ENCODE results near the gene FANCE.

FANCE gene

DNA sequence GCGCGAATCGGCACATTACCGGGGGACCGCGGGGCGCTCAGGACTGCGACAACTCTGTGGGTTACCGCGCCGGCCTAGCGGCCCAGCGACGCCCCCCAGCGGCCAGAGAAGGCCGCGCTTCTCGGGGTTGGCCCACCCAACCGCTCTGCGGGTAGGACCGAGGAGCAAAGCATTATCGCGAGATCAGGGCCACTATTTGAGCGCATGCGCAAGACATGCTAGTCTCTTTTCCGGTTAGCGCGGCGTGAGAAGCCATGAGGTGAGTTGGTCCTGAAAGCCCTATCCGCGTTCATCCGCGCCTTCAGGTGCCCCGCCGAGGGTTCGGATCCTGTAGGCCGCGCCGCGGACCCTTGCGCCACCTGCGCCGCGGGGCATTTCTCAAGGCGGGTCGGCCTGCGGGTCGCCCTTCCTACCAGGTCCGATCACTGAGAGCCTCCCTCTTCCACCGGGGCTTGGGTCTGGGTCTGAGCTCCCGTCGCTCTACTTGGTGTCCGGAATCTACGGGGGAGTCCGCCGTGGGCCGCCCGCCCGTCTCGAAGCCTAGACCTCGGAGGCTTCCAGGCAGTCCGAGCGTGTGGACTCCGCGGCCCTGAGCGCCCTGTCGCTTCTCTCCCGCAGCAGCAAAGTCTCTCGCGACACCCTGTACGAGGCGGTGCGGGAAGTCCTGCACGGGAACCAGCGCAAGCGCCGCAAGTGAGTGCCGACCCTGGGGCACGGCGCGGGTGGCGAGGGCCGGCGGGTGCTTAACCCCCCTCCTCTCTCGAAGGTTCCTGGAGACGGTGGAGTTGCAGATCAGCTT is 16.2 kb downstream of the FANCE start, which contains the start of gene RPL10A:
Gene RPL10A (plus strand): TSS at position 221 of the 799 bp plus-strand sequence. CDS start 34 bp downstream, at position 255.
- DNase-seq (ENCODE audit: low read depth in 3 of 3, low spot score in 1 of 3) = peak; percentile 89 to 94 (median 93)

DNA sequence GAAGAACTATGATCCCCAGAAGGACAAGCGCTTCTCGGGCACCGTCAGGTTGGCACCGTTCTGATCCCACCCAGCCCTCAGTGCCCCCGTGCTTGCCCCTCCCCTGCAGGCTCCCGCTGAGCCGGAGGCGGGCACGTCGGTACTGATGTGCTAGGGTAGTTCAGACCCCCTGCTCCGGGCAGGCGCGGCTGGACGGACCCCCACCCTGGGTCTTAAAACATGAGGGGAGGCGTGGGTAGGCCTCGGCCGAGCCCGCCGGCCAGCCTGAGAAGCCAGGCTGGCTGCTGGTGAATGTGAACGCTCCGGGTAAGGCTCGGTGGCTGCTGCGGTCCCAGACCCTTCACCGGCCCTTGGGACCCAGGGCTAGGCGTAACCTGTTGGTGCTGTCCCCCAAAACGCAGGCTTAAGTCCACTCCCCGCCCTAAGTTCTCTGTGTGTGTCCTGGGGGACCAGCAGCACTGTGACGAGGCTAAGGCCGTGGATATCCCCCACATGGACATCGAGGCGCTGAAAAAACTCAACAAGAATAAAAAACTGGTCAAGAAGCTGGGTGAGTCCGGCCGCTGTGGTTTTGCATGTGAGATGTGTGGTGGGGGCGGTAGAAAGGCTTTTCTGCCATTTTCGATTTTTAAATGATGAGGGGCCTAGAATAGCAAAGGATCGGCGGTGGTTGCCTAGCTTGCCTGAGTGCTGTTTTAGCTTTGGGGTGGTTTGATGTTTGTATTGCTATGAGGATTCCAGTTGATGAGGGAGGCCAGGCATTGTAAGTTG is 17.0 kb downstream of the FANCE start:
- no peak for DNase-seq (ENCODE audit: low read depth in 3 of 3, low spot score in 1 of 3)

DNA sequence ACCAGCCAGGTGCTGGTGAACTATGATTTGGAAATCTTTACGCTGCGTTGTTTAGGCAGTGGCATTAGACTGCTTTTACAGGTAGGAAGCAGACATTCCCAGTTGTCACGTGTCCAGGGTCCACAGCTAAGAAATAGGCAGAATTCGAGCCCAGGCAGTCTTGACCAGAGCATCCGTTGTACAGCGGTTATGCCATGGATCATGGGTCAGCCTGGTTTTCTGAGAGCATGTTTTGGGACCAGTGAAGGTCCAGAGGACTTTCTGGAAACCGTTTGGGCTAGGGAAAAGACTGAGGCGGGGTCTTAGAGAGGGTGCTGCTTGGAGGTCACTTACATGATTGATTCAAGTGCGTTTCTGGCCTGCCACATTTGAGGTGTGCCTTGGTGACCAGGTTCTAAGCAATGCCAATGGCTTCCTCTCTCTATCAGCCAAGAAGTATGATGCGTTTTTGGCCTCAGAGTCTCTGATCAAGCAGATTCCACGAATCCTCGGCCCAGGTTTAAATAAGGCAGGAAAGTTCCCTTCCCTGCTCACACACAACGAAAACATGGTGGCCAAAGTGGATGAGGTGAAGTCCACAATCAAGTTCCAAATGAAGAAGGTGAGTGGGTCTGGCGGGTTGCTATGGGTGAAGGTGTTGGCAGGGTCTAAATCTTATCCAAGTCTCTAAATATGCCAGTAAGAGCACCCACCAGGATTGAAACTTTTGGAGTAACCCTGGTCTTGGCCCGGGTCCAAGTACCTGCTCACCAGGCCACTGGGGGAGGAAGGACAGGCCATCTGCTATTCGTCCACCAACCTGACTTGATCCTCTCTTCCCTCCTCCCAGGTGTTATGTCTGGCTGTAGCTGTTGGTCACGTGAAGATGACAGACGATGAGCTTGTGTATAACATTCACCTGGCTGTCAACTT is 17.9 kb downstream of the FANCE start:
- no peak for DNase-seq (ENCODE audit: low read depth in 3 of 3, low spot score in 1 of 3)

DNA sequence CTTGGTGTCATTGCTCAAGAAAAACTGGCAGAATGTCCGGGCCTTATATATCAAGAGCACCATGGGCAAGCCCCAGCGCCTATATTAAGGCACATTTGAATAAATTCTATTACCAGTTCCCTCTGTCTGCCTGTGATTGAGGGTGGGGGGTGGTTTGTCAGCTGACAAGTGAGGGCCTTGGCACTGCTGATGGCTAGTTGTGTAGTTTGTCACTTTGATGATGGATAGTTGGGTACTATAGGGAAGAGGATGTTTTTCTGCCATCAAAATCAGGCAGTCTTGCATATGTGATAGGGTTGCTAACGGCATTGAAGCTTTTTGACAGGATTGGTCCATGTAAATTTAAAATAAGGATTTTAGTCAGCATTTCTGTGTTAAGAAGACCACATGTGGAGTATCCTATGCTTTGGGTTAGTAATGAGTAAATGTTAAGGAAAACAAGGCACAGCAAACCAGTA is 18.6 kb downstream of the FANCE start:
- DNase-seq (ENCODE audit: low read depth in 3 of 3, low spot score in 1 of 3) = no peak

DNA sequence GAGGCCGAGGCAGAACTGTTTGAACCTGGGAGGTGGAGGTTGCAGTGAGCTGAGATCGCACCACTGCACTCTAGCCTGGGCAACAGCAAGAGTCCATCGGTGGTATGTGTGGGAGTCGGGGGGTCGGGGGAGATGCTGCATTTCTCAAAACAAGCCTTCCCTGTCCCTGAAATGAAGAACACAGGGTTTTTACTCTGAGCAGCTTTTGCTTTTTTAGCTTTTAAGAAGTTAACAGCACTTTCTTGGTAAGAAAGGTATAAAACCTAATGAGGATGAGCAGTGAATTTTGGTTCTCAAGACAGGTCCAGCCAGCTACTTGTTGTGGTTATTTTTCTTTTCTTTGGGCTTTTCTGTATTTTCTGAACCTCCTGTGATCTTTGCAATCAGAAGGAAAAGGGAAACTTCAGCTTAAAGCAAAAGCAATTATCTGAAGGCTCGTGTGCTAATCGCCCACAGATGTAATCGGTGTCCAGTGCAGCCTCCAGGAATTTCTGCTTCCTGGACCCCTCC is 19.8 kb downstream of the FANCE start:
- no peak for DNase-seq (ENCODE audit: low read depth in 3 of 3, low spot score in 1 of 3)

DNA sequence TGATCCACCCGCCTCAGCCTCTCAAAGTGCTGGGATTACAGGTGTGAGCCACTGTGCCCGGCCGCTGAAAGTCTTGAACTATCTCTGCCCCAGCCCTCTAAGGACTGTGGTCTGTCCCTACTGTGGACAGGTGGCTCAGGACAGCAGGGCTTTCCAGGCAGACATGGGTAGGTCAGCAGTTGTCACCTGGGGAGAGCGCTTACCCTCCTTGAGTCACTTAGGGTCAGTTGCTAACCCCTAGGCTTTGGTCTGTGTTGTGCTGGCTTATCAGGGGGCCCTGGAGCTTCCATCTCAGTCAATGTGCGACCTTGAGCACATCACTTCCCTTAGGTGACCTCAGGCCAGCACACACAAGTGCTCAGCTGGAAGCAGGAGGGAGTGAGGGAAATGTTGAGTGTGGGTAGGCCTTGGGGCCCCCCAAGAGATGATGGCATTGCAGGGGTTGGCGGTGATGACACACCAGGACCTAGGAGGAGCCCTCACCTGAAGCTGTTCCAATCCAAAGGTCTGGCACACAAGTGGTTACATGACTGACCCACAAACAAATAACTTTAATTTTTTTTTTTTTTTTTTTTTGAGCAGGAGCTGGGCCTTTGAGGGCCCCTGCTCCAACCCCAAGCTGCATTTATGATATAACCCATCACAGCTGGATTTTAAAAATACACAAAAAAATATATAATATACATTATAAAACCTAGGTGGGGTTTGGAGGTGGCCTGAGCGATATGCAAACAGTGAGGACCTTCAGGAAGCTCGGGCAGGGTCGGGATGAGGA is 21.1 kb downstream of the FANCE start:
- no peak for DNase-seq (ENCODE audit: low read depth in 3 of 3, low spot score in 1 of 3)

DNA sequence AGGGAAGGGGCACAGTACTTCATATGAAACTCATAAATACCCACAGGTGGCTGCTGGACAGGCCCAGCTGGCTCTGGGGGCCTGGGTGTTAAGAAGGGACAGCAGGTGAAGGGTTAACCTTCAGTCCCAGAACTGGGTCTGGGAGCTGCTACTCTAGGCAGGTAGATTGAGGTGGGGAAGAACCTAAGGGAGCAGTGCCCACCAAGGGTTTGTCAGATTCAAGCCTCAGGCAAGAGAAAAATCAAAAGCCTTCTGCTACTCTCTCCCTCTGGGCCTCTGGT is 21.7 kb downstream of the FANCE start:
- DNase-seq (ENCODE audit: low read depth in 3 of 3, low spot score in 1 of 3) = no peak

DNA sequence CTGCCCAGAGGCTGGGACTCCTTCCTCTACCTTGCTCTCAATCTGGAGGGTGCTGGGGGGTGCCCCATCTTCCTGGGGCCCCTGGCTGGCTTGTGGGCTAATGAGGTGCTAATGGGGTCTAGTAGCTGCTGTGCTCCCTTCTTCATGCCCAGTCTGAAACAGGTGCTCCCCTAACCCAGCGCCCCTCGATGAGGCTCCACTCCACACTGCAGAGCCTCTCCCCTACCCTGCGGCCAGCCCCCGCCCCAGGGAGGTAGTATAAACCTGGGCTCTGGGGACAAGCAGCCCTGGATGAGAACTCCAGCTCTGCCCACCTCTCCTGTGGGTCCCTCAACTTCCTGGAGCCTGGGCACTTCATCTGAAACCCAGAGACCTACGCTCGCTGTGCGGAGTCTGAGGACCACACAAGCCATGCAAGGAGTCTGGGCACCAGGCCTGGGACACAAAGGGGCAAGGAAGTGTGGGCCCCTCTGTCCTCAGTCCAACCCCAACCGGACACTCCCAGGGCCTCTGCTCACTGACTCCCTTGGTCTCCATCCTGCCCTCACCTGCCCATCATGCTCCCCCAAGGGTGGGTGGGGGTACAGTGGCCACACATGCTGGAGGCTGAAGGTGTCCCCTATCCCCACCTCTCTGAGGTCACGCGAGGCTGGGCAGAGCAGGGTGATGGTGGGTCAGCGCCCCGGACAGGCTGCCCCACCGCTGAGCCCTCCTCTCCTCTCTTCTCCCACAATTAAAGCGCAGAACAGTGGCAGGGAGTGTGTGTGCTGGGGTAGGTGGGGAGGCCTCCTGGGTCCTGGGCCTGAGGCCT is 22.2 kb downstream of the FANCE start:
- no peak for DNase-seq (ENCODE audit: low read depth in 3 of 3, low spot score in 1 of 3)

DNA sequence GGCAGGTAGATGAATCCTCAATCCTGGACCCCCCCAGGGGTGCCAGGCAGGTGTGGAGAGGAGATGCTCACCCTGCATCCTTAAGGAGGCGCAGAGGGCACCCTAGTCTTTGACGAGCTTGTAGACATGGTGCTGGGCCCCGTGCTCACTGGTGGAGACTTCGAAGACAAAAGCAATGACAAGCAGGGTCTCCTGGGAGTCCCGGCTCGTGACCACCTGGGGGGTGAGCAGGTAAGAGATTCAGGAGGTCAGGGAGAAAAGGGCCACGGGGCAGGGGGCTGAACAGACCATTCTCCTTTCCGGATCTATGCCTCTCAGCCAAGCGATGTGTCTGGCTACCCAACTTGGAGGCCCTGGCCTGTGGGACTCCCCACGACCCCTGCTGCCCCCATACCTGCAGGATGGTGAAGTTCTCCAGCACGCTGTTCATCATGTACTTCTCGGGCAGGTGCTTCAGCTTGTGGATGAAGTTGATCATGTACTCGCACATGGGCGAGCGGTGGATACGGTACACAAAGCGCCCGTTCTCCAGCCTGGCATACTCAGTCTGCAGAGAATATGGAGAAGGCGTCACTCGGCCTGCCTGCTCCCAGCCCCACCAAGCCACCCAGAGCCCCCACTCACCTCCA is 22.9 kb downstream of the FANCE start:
- DNase-seq (ENCODE audit: low read depth in 3 of 3, low spot score in 1 of 3) = no peak

DNA sequence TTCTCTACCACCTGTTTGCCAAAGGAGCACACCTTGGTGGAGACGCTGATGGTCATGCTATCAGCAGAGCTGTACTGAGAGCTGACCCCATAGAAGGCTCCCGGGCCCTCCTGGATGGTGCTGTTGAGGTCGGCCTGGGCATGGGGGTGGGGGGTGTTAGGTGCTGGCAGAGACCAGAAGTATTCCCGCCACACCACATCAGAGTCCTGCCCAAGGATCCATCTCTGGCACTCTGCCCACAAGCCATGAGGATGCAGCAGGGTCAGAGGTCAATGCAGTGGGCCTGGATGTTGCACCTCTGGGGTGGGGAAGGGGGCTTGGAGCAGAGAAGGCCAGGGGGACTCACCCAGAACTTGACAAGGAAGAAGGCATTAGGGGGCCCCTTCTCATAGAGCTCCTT is 23.4 kb downstream of the FANCE start:
- DNase-seq (ENCODE audit: low read depth in 3 of 3, low spot score in 1 of 3) = no peak

DNA sequence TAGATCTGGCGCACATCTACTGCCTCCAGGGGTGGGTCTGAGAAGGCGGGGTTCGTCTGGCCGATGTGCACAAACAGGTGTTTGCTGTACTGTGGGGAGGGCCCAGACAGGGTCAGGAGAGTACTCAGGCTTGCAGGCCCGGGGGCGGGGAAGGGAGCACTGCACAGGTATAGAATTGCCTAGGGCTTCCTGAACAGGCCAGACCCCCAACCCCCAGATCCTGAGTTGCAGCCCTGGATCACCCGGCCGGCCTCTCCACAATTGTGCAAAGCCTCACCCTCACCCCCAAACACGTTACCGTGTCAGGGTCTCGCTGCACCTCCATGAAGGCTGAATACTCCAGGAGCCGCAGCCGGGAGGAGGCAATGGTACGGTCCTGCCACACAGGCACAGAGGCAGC is 23.9 kb downstream of the FANCE start:
- no peak for DNase-seq (ENCODE audit: low read depth in 3 of 3, low spot score in 1 of 3)

DNA sequence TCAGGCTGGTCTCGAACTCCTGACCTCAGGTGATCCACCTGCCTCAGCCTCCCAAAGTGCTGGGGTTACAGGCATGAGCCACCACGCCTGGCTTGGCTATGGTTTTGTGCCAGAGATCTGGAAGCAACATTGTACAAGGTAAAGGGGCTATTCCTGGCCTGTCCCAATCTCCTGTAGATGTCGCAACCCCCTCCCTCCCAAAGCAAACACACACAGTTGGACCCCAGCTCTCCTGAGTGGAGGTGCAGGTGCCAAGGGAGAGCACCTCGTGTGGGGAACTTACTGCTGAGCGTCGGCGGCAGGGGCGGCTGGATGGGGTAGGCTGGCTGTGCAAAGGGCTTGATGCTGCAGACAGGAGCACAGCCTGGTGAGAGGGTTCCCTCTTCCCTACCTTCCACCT is 24.9 kb downstream of the FANCE start:
- no peak for DNase-seq (ENCODE audit: low read depth in 3 of 3, low spot score in 1 of 3)

DNA sequence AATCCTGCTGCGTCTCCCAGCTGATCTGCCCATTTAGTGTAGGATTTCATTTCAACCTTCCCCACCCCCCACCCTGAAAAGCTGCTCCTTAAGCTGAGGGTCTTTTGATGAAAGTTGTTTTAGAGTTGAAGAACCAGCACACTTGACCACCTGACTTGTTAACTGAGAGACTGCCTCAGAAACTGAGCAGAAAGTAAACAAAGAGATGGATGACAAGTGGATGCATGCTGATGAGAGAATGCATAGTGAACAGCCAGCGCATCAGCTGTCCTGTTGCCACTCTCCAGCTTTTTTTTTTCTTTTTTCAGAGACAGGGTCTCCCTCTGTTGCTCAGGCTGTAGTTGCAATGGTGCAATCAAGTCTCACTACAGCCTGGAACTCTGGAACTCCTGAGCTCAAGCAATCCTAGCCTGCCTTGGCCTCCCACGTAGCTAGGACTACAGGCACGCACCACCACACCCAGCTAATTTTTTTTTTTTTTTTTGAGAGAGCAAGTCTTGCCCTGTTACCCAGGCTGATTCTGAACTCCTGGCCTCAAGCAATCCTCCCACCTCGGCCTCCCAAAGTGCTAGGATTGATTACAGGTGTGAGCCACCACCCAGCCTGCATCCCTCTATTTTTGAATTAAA is 25.5 kb downstream of the FANCE start:
- no peak for DNase-seq (ENCODE audit: low read depth in 3 of 3, low spot score in 1 of 3)

DNA sequence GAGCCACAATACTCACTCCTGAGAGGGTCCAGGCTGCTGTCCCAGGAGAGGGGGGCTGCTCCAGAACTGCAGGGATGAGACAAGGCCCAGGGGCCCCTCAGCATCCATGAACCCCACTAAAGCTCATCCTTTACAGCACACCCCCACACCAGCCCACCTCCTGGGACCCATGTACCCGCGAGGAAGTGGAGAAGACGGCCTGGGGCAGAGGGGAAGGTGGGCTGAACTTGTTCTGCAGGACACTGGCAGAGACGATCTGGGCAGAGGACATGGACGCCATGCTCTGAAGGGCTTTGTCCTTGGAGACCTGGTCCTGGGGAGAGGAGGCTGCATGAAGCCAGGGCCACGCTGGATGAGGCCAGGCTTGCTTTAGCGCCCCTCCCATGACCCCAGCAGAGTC is 26.1 kb downstream of the FANCE start:
- DNase-seq (ENCODE audit: low read depth in 3 of 3, low spot score in 1 of 3) = no peak

DNA sequence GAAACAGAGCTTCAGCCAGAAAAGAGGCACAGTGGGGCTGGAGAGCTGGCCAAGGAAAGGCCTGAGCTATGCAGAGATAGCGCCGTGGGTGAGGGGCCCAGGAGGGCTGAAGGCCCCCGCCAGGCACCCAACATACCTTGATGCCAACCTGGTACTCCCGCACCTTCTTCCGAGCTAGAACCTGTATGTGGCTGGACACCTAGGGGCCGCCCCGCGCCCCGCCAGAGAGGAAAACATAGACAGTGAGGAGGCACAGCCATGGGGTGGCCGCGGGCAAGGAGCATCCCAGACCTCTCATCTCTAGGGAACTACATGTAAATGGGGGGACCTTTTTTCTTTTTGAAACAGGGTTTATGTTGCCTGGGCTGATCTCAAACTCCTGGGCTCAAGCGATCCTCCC is 28.0 kb downstream of the FANCE start:
- no peak for DNase-seq (ENCODE audit: low read depth in 3 of 3, low spot score in 1 of 3)

DNA sequence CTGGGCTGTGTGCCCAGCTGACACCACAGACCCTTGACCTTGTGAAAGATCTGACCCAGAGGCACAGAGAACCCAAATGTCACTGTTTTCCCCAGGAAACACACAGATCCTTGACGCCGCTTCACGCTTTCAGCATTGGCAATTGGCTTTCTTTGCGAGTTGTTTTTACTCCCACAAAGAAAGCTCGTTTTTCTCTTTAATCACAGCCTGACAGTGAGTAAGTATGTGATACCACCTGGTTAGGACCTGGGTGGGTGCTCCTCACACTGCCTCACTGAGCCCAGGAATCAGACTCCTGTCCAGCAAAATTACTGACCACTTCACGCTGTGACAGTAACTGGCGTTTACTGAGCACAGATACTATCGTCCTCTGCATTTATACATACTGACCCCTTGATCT is 29.1 kb downstream of the FANCE start:
- DNase-seq (ENCODE audit: low read depth in 3 of 3, low spot score in 1 of 3) = no peak

DNA sequence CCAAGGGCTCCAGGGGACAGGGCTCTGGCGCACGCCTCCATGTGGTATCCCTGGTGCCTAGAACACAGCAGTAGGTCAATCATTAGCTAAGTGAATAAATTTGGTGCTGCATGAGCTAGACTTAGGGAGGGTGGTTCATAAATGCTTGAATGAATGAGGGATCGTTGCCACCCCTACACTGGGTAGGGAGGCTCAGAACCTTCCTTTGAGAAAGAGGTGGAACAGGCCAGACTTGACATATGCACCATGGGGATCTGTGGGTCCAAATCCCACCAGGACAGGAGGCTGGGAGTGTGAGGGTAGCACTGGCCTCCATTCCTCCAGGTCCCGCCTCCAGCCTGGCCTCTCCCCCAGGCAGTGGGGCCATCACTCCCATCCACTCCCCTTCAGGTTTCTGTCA is 30.9 kb downstream of the FANCE start:
- no peak for DNase-seq (ENCODE audit: low read depth in 3 of 3, low spot score in 1 of 3)

DNA sequence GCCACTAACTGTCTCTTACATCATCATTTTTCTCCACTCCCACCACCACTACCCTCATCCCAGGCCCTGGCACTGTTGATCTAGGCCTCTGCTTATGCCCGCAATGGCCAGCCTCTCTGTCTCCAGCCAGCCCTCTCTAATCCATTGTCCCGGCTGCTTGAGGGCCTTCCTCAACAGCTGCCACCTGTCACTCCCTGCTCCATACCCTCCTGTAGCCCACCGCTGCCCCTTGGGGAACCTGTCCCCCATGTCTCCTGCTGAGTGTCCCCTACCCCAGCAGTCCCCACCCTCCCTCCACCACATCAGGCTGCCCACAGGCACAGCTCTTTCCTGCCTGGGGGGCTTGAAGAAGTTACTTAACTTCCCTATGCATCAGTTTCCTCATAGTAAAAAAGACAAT is 31.4 kb downstream of the FANCE start:
- no peak for DNase-seq (ENCODE audit: low read depth in 3 of 3, low spot score in 1 of 3)
